Central memory CD8-positive, alpha-beta T cell (primary cell): ENCODE measurements around the gene TRMU.

Source experiments
- ATAC-seq: fragments of 150-1000 bp; cut with Tn5 transposase; replicated peaks from 2 replicates; pipeline ENCODE4 v1.10.0; 2022; ENCODE audit warnings: mild to moderate bottlenecking, moderate FRiP score, moderate number of reproducible peaks; ENCODE audit not compliant: poor library complexity, severe bottlenecking; ENCODE audit errors: extremely low read depth
- DNase-seq, 2 donors: peaks; one replicate each; pipeline ENCODE4 v3.0.0; 2021; ENCODE audit warnings: low spot score in 2 of 2
- H3K27ac Mint-ChIP-seq: one replicate; pipeline ENCODE4 v1.8.0; 2022; ENCODE audit warnings: low read depth, mild to moderate bottlenecking, moderate library complexity, mixed read lengths
- H3K27me3 Mint-ChIP-seq: one replicate; pipeline ENCODE4 v1.8.0; 2022; ENCODE audit warnings: mixed read lengths
- H3K36me3 Mint-ChIP-seq: one replicate; pipeline ENCODE4 v1.8.0; 2022; ENCODE audit warnings: mild to moderate bottlenecking, moderate library complexity, mixed read lengths; ENCODE audit not compliant: insufficient read depth
- H3K4me1 Mint-ChIP-seq: one replicate; pipeline ENCODE4 v1.8.0; 2022; ENCODE audit warnings: mixed read lengths
- H3K4me3 Mint-ChIP-seq: one replicate; pipeline ENCODE4 v1.8.0; 2022; ENCODE audit warnings: mild to moderate bottlenecking, moderate library complexity, mixed read lengths
- H3K9me3 Mint-ChIP-seq: one replicate; pipeline ENCODE4 v1.8.0; 2022; ENCODE audit warnings: mixed read lengths

The TRMU gene, protein sequence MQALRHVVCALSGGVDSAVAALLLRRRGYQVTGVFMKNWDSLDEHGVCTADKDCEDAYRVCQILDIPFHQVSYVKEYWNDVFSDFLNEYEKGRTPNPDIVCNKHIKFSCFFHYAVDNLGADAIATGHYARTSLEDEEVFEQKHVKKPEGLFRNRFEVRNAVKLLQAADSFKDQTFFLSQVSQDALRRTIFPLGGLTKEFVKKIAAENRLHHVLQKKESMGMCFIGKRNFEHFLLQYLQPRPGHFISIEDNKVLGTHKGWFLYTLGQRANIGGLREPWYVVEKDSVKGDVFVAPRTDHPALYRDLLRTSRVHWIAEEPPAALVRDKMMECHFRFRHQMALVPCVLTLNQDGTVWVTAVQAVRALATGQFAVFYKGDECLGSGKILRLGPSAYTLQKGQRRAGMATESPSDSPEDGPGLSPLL

DNA sequence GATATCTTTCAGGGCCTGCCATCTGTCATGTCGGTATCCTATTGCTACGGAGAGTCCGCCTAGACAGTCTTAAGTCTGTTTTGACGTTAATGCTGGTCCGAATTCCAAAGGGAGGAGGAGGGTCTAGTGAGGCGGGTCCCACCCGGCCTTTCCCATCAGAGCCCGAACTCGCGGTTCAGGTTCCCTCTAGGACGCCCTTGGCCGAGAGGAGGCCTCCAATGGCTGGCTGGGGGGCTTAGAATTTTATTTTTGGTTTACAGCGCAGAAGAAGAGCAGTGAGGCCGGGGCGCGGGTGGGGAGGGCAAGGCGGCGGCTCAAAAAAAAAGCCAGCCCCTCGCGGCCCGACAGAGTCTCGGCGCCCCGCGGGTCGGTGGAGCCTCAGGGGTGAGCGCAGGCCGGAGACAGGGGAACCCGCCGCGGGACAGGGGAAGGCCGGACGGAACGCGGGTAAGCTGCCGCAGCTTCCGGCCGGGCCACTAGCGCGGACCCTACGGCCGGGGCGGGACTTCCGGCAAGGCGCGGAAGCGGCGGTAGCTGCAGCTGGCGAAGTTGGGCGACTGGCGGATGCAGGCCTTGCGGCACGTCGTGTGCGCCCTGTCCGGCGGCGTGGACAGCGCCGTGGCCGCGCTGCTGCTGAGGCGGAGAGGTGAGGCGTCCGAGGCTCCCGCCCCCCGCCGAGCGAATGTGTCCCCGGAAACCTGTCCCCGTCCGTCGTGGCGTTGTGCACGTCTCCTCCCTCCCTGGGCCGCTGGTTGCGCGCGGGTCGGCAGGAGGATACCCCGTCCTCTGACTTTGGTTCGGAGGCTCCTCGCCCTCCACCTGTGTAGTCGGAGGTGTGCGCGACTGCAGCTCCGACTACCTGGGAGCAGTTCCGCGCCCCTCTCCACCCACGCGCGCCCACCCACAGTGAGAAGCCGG is at the start of gene TRMU:
TRMU (plus strand) TSS at position 514 of the 918 bp plus-strand sequence; CDS start at position 565, 51 bp downstream.
- DNase-seq: peak; percentile 30 to 56
- ATAC-seq: peak; percentile 77
- Mint-ChIP-seq H3K27ac (peak within 1 kb of the TSS; percentile 89), H3K4me3 (peak within 1 kb of the TSS; percentile 95), H3K4me1 (peaks cover 35% of the 10 kb centered on the region), H3K9me3 (no peaks in the 10 kb centered on the region), H3K27me3 (no peaks in the 10 kb centered on the region), H3K36me3 (peaks cover 25% of the 10 kb centered on the region)

DNA sequence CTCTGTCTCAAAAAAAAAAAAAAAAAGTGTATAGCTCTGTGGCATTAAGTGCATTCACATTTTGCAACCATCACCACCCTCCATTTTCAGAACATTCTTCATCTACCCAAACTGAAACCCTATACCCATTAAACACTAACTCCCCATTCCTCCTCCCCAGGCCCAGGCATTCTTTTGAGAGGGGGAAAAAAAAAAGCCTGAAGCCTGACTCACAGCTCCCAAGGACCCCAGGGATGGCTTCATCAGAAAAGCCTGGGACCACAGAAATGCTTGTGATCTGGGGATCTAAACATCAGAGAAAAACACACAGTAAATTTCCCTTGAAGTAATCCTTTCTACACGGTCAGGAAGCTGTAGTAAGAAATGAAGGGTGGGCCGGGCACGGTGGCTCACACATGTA is 49.5 kb upstream of the TRMU start:
- Mint-ChIP-seq H3K4me1 (peaks cover 56% of the 10 kb centered on the region), H3K4me3 (peak overlapping the region; percentile 13), H3K36me3 (peaks cover 50% of the 10 kb centered on the region), H3K9me3 (no peaks in the 10 kb centered on the region), H3K27me3 (no peaks in the 10 kb centered on the region), H3K27ac (peak overlapping the region; percentile 83)
- no peak for DNase-seq
- no peak for ATAC-seq

DNA sequence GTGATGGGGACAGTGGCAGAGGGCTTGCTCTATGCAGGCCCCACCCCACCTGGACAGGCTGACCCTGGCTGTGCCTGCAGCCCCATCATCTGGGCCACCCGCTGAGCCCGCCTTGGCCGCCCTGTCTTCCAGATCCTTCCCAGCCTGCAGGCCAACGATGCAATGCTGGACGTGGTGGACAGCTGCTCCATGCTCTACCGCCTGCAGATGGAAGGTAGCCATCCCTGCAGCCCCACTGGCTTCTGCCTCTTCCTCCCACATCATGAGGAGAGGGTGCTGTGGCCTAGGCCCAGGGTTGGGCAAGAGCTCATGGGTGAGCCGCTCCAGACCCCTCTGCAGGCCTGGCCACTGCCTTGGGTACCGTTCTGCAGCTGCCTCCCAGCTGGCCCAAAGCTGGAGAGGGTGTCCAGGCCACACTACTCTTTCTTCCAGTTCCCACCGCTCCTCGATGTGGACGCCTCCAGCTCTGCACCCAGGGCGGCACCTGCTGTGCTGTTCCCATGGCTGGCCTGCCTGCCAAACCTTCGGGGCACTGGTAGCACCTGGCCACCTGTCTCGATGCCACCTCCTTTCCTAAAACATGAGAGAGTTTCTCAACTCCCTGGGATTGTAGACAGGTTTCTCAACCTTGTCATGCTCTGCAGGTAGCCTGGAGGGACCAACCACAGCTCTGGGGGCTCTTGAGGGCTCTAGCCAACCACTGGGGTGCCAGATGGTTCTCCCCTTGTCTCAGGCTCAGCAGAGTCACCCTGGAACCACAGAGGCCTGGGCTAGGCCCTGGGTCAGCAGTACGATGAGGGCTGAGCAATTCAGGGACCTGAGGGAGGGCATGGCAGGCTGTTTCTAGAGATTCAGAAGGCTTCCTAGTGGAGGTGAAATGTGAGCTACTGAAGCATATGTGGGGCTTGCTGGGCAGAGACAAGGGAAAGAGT is 48.3 kb upstream of the TRMU start:
- Mint-ChIP-seq H3K4me1 (peaks cover 47% of the 10 kb centered on the region), H3K27me3 (no peaks in the 10 kb centered on the region), H3K4me3 (peak overlapping the region; percentile 76), H3K27ac (peak overlapping the region; percentile 93), H3K36me3 (peaks cover 49% of the 10 kb centered on the region), H3K9me3 (no peaks in the 10 kb centered on the region)
- no peak for DNase-seq
- no peak for ATAC-seq

DNA sequence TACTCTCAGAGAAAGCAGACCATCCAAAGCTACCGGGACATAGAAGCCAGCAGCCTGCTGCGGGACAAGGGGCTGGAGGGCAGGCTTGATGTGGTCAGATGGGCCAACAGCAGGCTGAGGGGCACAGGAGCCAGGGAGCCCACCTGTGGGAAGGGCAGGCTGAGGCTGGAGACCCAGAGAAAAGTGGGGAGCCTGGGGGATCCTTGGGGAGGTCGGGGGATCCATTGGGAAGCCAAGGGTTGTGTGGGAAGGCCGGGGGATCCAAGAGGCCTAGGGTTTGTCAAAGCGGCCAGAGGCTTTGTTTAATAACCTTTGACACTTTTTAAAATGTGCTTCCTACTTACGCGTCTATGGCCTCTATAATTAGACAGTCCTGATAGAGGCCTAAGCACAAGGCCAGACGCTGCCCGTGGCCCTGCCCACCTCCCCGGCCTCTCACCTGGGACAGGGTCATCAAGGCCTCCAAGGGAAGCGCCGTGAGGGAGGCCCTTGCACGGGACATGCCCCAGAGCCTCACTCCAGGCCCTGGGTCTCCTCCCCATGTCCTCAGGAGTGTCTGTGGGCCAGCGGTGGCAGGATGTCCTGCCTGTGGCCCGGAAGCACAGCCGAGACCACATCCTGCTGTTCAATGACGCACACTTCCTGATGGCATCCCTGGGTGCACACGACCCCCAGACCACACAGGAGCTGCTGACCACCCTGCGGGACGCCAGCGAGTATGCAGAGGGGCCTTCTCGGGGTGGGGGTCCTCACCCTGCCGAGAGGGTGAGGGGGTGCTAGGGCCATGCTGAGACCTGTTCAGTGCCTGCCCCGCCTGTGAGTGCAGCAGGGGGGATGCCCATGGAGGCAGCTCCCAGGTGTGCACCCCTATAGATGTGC is 47.4 kb upstream of the TRMU start:
- H3K4me1 Mint-ChIP-seq: peaks cover 52% of the 10 kb centered on the region
- H3K4me3 Mint-ChIP-seq: peak overlapping the region; percentile 76
- H3K9me3 Mint-ChIP-seq: no peaks in the 10 kb centered on the region
- H3K27me3 Mint-ChIP-seq: no peaks in the 10 kb centered on the region
- ATAC-seq (peak; percentile 57), DNase-seq (peak in 1 of 2 donors; percentile 42)
- peak overlapping the region; percentile 93 for H3K27ac Mint-ChIP-seq
- H3K36me3 Mint-ChIP-seq: peaks cover 53% of the 10 kb centered on the region

DNA sequence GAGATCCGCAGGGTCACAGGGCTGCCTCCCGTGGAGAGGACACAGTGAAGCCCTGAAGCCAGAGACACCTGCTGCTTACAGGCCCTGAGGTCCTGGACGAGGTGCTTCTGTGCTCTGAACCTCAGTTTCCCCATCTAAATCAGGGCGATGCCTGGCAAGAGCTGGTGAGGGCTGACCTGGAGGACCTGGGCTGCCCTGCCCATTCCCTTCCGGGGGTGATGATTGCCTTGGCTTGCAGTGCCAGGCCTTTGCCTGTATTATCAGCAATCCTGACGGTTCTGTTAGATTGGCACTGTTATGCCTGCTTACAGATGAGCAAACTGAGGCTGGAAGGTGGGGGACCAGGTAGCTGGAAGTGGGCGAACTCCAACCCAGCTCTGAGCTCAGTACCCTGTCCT is 46.7 kb upstream of the TRMU start:
- ATAC-seq (no peak), DNase-seq (no peak)
- peaks cover 56% of the 10 kb centered on the region for H3K4me1 Mint-ChIP-seq
- H3K27me3 Mint-ChIP-seq: no peaks in the 10 kb centered on the region
- peak overlapping the region; percentile 93 for H3K27ac Mint-ChIP-seq
- H3K36me3 Mint-ChIP-seq: peaks cover 54% of the 10 kb centered on the region
- H3K9me3 Mint-ChIP-seq: no peaks in the 10 kb centered on the region
- H3K4me3 Mint-ChIP-seq: peak overlapping the region; percentile 79

DNA sequence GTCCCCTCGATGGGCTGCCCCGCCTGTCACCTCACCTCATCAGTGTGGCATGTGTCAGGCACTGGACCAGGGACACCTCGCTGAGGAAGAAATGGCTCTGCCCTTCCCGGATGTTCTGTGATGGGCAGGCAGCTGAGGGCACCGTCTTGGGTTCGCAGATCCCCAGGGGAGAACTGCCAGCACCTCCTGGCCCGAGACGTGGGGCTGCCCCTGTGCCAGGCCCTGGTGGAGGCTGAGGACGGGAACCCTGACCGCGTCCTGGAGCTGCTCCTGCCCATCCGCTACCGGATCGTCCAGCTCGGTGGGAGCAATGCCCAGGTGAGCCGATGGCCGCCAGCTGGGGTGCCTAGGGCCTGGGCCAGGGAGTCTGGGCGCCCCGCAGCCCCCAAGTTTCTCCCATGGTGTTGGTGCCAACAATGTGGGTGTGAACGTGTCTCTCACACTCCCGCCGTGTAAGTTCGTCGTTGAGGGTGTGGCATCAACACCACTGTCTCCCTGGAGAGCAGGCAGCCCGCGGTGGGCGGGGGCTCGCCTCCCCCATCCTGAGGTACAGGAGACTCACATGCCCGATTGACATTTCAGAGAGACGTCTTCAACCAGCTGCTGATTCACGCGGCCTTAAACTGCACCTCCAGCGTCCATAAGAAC is 46.1 kb upstream of the TRMU start:
- Mint-ChIP-seq H3K9me3 (no peaks in the 10 kb centered on the region), H3K4me3 (peak overlapping the region; percentile 79), H3K27me3 (no peaks in the 10 kb centered on the region), H3K27ac (peak overlapping the region; percentile 93), H3K4me1 (peaks cover 52% of the 10 kb centered on the region), H3K36me3 (peaks cover 51% of the 10 kb centered on the region)
- ATAC-seq (peak; percentile 77), DNase-seq (peak; percentile 33 to 74)

DNA sequence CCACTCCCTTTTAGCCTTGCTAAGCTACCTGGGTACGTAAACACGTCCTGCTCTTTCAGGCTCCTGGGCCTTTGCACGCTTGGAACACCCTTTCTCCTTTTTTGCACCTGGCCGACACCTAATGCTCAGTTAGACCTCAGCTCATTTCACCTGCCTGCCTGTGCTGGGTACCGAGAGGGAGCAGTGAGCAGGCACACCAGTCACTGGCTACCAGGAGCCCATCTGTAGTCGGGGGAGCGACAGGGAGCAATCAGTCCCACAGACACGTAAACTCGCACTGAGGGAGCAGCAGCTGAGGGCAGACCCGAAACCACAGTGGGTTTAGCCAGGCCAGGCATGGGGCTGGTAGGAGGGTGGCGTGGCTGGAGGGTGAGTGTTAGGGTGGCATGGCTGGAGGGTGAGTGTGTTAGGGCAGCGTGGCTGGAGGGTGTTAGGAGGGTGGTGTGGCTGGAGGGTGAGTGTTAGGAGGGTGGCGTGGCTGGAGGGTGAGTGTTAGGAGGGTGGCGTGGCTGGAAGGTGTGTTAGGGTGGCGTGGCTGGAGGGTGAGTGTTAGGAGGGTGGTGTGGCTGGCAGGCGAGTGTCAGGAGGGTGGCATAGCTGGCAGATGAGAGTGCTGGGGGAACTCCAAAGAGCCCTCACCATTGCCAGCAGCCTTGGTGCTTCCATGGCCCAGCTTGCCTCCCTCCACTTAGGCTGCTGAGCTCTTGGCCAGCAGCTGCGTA is 45.2 kb upstream of the TRMU start:
- Mint-ChIP-seq H3K36me3 (peaks cover 49% of the 10 kb centered on the region), H3K9me3 (no peaks in the 10 kb centered on the region), H3K4me1 (peaks cover 57% of the 10 kb centered on the region), H3K27me3 (no peaks in the 10 kb centered on the region), H3K27ac (peak overlapping the region; percentile 93), H3K4me3 (peak overlapping the region; percentile 79)
- DNase-seq: no peak
- ATAC-seq: no peak

DNA sequence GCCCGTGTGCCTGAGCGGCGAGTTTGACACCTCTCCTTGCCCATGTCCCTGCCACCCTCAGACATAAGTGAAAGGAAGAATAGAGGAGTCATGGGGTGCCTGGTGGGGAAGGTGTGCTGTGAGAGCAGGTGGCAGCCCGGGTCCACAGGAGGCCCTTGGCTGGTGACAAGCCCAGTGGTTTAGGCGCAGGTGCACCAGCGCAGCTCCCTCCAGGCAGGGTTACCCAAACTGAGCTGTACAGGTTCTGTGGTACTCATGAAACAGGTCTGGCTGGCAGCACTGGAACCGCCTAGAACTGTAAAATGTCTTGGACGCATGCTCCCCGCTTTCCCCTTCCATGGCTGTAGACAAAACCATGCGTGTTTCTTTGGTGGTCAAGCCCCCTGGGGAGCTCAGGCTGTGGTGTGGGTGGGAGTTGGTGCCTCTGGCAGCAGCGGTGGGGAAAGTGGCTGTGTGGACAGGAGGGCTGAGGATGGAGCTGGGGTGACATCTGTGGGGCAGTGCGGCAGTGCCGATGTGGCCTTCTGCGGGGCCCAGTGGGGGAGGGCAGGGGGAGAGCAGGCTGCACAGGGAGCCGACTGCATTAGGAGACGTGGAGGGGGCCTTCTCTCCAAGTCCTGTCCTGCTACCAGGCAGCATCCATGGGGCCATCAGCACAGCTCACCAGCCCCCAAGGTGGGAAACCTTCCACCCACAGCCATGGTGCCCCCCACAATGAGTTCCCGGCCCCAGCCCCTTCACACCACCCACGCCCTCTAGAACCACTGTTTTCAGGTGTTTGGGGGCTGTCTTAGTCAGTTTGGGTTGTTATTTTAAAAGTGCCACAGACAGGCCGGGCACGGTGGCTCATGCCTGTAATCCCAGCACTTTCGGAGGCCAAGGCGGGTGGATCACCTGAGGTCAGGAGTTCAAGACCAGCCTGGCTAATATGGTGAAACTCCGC is 44.4 kb upstream of the TRMU start:
- H3K9me3 Mint-ChIP-seq: no peaks in the 10 kb centered on the region
- H3K27me3 Mint-ChIP-seq: no peaks in the 10 kb centered on the region
- peak overlapping the region; percentile 93 for H3K27ac Mint-ChIP-seq
- H3K4me3 Mint-ChIP-seq: peak overlapping the region; percentile 79
- ATAC-seq (no peak), DNase-seq (no peak)
- H3K36me3 Mint-ChIP-seq: peaks cover 43% of the 10 kb centered on the region
- H3K4me1 Mint-ChIP-seq: peaks cover 65% of the 10 kb centered on the region

DNA sequence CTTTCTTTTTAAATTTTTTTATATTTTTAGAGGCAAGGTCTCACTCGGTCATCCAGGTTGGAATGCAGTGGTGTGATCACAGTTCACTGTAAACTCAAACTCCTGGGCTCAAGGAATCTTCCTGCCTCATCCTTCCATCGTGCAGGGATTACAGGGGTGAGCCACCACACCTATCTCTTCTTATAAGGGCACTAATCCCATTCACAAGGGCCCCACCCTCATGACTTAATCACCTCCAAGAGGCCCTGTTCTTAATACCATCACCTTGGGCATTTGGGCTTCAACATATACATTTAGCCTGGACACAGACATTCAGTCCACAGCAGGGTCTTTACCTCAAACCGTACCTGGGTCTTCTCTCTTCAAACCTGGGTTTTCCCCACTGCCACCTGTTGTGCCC is 43.3 kb upstream of the TRMU start:
- DNase-seq (no peak), ATAC-seq (no peak)
- Mint-ChIP-seq H3K4me3 (peak overlapping the region; percentile 25), H3K4me1 (peaks cover 72% of the 10 kb centered on the region), H3K9me3 (no peaks in the 10 kb centered on the region), H3K27ac (peak overlapping the region; percentile 93), H3K27me3 (no peaks in the 10 kb centered on the region), H3K36me3 (peaks cover 46% of the 10 kb centered on the region)

DNA sequence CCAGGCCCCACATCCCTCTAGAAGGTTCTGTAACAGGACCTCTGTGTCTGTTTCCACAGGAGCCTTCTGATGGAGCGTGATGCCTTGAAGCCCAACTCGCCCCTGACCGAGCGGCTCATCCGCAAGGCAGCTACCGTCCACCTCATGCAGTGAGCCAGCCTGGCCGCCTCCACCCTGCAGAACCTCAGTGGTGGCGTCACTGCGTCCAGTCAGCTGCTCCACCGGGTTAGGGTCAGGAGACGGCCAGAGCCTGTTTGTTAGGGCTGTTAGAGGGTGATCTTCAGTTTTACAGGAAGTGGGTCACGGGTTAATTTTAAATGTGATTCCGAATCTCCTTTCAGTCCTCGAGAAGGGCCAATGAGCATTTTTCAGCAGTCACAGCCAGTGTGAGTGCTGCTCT is 42.8 kb upstream of the TRMU start:
- Mint-ChIP-seq H3K4me1 (peaks cover 72% of the 10 kb centered on the region), H3K36me3 (peaks cover 46% of the 10 kb centered on the region), H3K27ac (peak overlapping the region; percentile 93), H3K27me3 (no peaks in the 10 kb centered on the region), H3K9me3 (no peaks in the 10 kb centered on the region), H3K4me3 (peak overlapping the region; percentile 25)
- ATAC-seq: no peak
- no peak for DNase-seq
